Stimulated activated CD4-positive, alpha-beta T cell treated with anti-CD3 and anti-CD28 coated beads, Interleukin-15, amount 100 ng/mL, for 1 hour (primary cell): Measurements from ENCODE around the gene APEH.

ENCODE experiments used
- DNase-seq, 2 donors: peaks; one replicate each; pipeline ENCODE4 v3.0.0-alpha.2; 2020; ENCODE audit warnings: low read depth in 1 of 2, low spot score in 1 of 2

The APEH gene

GRCh38 chr3:49673715-49674496 is at the start of gene APEH:
Gene APEH, plus strand, starts transcription at chr3:49674351. Its CDS starts 51 bp downstream, at chr3:49674402.
- peak; percentile 95 to 96 for DNase-seq

- DNase-seq, result no peak
Measured at GRCh38 chr3:49625071-49625470, 49.1 kb upstream of the APEH start.

- no peak for DNase-seq
Measured at GRCh38 chr3:49626101-49626581, 48.0 kb upstream of the APEH start.

GRCh38 chr3:49626796-49627195 is 47.4 kb upstream of the APEH start:
- DNase-seq, result no peak

GRCh38 chr3:49627634-49628033 is 46.5 kb upstream of the APEH start:
- DNase-seq, result no peak

GRCh38 chr3:49628249-49628648 is 45.9 kb upstream of the APEH start:
- DNase-seq, result no peak

- no peak for DNase-seq
Measured at GRCh38 chr3:49629451-49629850, 44.7 kb upstream of the APEH start.

GRCh38 chr3:49629866-49630265 is 44.3 kb upstream of the APEH start:
- DNase-seq, result no peak

GRCh38 chr3:49630784-49631183 is 43.4 kb upstream of the APEH start:
- no peak for DNase-seq

- DNase-seq, result no peak
Measured at GRCh38 chr3:49634736-49635135, 39.4 kb upstream of the APEH start.

GRCh38 chr3:49636883-49637609 is 37.1 kb upstream of the APEH start:
- no peak for DNase-seq

GRCh38 chr3:49638445-49638844 is 35.7 kb upstream of the APEH start:
- DNase-seq, result no peak

- no peak for DNase-seq
Measured at GRCh38 chr3:49639551-49639950, 34.6 kb upstream of the APEH start.

- no peak for DNase-seq
Measured at GRCh38 chr3:49641292-49641691, 32.9 kb upstream of the APEH start.

GRCh38 chr3:49641921-49642707 is 32.0 kb upstream of the APEH start:
- DNase-seq, result no peak

GRCh38 chr3:49642708-49643145 is 31.4 kb upstream of the APEH start:
- no peak for DNase-seq

GRCh38 chr3:49644684-49645083 is 29.5 kb upstream of the APEH start:
- no peak for DNase-seq

GRCh38 chr3:49646236-49646635 is 27.9 kb upstream of the APEH start:
- DNase-seq, result no peak

- DNase-seq, result no peak
Measured at GRCh38 chr3:49647741-49648140, 26.4 kb upstream of the APEH start.

GRCh38 chr3:49648354-49649019 is 25.7 kb upstream of the APEH start:
- no peak for DNase-seq

- DNase-seq, result no peak
Measured at GRCh38 chr3:49649576-49649975, 24.6 kb upstream of the APEH start.
